NCI-H146 (cell line): ENCODE measurements around the gene KPNA5.
"Not testable (repeated sequence)": the region's sequence is repeated elsewhere in the genome, so short reads cannot be mapped to it uniquely, and the experiment has no call there.

Source experiments
- DNase-seq: peaks from one replicate; lab custom pipeline; 2025; lab: John Stamatoyannopoulos, UW

Gene KPNA5

DNA sequence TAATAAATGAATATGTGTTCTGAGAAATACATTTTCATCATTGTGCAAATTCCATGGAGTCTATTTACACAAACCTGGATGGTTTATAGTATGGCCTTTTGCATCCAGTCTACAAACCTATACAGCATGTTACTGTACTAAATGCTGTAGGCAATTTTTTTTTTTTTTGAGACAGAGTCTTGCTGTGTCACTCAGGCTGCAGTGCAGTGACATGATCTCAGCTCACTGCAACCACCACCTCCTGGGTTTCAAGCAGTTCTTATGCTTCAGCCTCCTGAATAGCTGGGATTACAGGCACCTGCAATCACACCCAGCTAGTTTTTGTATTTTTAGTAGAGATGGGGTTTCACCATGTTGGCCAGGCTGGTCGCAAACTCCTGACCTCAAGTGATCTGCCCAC is 22.9 kb downstream of the KPNA5 start:
- not testable (repeated sequence) for DNase-seq

DNA sequence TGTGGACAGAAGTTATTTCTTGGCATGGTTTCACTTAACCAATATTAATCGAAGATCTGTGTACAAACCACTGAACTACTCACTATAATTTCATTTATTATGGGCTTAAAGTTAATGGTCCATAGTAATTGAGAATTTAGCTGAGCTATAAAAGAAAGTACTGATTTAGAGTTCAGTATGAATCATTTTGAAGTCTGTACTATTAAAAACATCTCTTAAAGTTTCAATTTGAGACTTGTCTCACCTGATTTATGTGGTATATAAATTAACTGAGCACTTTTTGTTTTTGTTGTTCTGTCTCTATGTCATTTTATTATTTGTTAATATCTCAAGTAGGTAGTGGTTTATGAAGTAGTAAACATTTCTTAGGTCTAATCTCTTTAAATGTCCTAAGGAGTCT is 24.9 kb downstream of the KPNA5 start:
- DNase-seq = no peak

DNA sequence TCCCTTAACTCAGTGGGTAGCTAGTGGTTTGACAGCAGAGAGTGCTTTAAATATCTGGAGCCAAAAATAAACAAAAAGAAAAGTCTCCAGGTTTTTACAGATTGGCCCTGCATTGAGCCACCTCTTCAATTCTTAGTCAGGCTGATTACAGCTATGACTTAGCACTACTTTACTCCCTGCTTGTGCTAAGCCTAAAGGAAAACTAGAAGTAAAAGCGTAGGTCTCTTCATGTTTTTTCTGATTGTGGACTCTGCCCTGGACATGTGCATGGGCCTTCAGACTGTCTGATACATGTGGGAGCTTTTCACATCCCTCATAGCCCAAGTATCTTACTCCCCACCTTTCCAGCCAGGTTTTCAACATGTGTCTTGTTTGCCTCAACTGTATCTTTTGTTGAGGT is 33.3 kb downstream of the KPNA5 start:
- no peak for DNase-seq

DNA sequence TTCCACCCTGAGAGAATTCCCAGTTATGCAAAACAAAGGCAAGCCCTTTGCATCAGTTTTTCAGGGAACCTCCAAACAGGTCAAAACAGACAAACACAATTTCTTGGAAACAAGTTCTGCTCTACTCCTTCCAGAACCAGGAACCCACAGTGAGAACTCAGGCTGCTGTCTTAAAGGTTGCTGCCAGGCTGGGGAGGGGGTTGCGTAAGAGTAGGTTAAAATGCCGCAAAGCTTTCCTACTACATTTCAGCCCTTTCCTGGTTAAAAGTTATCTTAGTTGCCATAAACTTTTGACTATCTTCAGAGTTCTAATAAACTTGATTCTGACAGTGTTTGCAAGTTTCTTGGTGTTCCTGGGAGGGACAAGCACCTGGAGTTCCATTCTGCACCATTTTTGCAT is 33.8 kb downstream of the KPNA5 start:
- no peak for DNase-seq

DNA sequence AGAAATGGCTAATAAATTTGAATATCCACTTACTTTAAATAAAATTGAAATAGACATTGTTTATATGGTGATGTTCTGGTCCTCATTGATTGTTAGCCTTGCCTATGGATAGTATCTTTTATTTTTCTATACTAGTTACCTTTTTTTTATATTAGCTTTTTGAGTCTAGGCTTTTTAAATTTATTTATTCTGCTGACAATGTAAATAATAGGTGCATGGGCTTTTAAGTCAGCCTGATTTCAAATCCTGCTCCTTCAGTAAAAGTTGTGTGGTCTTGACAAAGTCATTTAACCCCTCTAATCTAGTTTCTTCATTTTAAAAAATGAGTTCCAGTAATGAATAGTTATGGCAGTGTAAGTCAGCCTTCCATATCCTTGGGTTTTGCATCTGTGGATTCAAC is 45.9 kb downstream of the KPNA5 start:
- DNase-seq = no peak

DNA sequence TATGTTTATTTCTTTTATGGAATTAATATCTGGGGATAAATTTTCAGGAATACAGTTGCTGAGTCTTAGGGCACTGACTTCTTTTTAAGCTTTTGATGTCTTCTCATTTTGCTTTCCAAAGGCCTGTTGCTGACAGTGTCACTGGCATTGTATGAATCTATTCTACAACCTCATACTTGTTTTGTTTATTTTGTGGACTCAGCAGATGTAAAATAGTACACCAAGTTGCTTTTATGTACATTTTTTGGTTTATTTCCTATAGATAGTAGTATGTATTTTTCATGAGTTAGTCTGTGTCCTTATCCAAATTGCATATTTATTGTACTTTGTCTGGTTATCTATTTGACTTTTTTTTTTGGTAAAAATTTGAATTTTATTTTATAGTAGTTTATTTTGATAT is 49.5 kb downstream of the KPNA5 start:
- no peak for DNase-seq

DNA sequence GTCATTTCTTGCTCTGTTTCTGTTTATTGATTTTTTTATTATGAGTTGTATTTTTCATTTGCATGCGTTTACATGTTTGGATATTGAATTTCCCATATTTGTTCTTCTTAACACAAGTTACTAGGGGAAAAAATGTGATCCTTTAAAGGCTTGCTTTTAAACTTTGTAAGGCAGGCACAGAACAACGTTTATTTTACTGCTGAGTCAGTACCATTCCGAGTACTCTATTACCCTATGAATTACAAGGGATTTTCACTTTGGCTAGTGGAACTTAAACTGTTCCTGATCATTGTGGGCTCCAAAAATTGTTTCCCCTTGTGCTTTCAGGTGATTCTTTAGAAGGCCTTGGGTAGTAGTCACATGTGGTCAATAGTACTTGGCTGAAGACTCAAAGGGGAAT is 56.0 kb downstream of the KPNA5 start:
- no peak for DNase-seq

DNA sequence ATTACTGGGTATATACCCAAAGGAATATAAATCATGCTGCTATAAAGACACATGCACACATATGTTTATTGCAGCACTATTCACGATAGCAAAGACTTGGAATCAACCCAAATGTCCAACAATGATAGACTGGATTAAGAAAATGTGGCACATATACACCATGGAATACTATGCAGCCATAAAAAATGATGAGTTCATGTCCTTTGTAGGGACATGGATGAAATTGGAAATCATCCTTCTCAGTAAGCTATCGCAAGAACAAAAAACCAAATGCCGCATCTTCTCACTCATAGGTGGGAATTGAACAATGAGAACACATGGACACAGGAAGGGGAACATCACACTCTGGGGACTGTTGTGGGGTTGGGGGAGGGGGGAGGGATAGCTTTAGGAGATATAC is 59.5 kb downstream of the KPNA5 start:
- not testable (repeated sequence) for DNase-seq

DNA sequence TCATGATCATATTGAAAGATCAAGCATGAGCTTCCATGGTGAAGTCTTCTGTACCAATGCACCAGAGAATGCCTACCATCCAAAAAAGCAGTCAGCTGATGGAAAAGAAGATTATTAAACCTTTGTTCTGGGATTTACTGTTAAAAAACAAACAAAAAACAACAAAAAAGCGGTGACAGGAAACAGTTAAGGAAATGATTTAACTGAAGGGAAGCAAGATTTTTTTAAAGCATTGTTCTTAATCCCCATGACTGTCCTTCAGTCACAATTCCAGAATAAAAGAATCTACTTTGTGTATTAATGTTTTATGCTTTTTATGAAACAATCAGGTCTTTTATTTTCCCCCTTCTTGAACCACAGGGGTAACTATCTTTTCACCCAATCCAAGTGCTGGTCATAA is 60.6 kb downstream of the KPNA5 start:
- no peak for DNase-seq

DNA sequence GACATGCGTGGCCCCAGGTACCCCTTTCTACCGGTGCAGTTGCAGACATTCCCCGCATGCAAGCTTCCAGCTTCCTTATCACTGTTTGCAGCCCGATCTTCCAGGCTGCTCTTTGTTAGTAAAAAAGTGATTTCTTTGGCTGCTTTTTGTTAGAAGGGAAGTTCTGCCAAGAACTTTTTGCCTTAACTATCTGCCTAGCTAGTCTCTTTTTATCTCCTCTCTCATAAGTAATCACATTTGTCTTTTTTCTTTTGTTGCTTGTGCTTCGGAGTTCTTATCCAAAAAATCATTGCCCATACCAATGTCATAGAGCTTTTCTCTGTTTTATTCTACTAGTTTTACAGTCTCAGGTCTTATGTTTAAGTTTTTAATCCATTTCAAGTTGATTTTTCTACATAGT is 64.2 kb downstream of the KPNA5 start:
- no peak for DNase-seq

DNA sequence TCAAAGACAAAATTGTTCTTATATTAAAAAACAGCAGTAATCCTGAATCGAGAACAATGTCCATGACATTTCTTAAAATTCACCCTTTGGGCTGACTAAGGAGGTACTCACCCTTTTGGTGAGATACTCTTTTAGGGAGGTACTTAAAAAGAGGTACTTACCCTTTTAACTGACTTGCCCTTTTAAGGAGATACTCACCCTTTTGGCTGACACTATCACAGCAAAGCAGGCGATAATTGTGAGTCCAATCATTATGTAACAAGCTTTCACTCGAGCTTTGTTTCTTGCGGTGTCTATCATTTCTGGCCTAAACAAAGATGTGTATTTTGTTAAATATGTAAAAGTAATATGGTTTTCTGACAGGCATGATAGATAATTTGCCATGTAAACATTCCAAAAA is 80.8 kb downstream of the KPNA5 start:
- DNase-seq = no peak

DNA sequence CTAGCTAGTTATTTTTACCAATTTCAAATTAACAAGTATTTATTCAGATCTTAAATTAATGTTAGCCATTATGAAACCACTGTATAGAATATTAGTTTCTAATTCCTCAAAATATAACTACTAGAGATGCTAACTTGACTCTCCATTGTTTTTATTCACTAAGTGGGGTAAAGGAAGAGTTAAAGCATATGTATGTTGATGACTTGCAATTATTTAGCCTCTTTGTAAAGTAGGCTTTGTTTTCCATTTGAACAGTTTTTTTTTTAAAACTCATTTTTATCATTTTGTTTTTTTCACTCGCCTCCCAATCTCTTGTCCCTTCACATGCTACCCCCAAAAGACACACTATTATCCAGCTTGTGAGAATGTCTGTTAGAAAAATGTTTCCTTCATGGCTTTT is 81.2 kb downstream of the KPNA5 start:
- DNase-seq = no peak

DNA sequence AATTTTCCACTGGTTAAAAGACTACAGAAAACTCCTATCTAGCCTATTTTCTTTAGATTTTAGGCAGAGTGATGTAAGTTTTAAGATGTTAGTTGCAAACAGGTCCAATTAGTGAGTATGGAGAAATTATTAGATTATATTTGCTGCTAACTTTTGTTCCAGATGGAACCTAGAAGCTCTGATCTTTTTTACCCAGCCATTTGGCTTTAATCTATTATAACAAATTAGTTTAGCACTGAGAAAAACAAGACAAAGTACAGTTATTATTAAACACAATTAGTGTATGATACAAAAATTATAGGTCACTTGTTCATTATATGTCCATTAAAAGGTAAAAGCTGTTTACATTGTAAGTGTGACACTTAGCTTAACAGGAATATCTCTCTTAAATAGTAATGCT is 82.0 kb downstream of the KPNA5 start:
- DNase-seq = no peak

DNA sequence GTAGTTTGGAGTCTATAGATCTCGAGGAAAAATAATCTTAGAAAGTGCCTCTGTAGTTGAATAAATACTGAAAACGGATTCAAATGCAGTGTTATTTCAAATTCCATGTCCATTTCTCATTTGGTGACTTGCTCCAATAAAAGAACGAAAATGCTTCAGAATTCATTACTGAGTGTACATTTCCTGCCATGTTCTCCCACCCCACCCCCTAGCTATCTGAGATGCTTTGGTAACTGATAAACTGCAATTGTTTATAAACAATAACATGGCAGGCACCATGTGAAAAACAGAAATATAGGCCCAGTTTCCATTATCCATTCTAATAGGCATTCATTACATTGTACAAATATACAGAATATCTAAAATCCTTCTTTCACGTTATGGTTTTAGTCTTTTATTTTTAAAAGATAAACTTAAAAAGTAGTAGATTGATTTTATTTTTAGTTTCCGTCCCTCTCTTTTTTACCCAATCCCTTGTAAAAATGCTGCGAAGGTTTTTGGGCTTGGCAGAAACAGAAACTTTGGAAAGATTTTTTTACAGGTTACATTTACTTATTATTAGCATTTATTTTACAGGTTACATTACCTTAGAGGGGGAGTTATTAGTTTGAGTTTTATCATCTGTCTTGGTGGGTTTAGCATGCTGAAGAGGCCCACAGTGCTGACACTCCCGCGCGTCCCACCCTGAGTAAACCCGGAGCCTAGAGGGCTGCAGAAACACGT is 83.1 kb downstream of the KPNA5 start:
- no peak for DNase-seq

DNA sequence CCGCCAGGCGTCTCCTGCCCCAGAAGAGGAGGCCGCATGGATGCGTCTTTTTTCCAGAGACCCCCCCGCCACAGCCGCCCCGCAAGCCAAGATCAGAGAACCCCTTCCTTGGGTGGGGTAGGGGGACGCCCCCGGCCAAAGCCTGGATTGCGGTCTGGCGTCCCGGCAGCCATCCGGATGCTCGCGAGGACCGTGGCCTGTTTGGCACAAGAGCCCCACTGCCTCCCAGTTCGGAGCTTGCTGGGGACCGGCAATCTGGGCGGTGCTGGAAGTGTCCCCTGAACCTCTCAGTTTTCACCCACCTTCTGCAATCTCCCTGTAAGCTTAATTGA is 83.6 kb downstream of the KPNA5 start:
- no peak for DNase-seq

DNA sequence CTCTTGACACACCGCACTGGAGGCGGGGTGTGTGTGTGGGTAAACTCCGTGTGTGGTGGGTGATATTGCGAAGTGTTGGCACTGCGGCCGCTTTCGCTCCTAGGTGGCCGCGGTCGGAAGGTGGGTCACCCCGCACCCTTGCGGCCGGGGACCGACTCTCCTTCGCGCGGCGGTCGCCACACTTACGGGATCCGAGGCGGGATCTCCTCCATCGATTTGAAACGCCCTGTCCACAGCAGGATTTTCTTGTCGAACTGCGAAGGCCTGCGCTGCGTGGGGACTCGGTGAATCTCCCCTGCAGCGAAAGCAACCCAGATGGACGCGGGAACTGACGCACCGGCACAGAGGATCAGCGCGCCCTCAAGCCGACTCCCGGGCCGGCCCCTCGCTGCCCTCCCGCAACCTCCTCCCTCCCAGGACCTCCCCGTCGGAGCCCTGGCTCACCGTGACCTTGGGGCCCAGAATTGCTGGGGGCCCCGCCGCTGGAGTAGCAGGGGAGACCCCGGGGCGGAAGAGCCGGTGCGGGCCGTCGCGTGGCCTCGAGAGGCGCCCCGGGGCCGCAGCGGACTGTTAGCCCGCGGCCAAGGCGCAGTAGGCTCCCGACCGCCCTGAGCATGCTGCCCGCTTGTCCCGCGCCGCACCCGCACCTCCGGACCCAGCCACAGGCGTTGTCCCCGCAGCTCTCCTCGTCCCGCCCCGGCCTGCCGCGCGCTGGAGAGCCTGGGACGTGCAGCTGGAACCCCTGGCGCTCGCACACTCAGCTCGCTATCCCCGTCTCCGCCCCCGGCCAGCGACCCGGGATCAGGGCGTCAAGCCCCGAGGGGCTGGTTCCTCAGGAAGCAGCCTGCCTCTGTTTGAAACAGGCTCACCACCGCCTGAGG is 84.2 kb downstream of the KPNA5 start, which contains the start of gene FAM162B:
Gene FAM162B (minus strand): TSS at position 759 of the 881 bp plus-strand sequence. CDS start 143 bp downstream, at position 616.
- DNase-seq = no peak

DNA sequence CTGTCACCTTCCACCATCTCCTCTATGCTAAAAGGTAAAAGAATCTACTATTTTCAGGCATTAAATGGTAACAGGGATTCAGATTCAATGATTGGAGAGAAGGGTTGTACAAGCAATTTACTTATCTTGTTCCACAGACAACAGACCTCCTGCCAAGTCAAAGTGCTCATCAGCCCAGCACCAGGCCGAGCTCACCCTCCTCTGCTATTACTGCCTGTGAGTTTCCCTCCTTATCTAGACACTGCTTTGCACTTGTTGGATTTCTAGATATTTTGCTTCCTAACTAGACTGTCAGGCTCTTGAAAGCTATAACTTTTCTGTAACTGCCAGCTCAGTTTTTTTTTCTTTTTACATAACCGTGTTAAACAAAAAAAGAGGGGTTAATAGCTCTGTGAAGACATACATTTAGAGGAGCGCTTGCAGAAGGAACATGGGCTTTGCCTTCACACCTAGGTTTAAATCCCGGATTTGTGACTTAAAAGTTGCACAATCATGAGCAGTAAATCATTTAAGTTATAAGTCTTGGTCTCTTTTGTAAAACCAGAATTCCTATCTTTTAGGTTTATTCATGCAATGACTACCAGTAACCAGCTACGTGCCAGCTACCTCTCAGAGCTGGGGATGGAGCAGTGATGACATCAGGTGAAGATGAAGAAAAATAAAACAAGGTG is 85.6 kb downstream of the KPNA5 start:
- DNase-seq = no peak

DNA sequence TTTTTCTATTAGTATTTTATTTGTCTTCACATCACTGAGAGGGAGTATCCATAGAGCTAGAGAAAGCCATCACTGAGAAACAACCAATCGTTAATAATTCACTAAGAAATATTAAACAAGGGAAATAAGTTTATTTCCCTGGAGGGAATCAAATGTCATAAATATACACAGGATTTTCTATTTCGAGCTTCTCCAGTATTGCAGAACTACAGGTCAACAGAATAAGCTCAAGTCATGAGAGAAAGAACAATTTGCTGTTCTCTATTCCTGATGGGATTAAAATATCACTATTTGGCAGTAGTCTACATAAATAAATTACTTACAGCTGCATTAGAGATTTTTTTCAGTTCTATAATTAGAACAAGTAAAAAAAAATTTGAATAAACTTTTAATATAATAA is 86.7 kb downstream of the KPNA5 start:
- DNase-seq = no peak

DNA sequence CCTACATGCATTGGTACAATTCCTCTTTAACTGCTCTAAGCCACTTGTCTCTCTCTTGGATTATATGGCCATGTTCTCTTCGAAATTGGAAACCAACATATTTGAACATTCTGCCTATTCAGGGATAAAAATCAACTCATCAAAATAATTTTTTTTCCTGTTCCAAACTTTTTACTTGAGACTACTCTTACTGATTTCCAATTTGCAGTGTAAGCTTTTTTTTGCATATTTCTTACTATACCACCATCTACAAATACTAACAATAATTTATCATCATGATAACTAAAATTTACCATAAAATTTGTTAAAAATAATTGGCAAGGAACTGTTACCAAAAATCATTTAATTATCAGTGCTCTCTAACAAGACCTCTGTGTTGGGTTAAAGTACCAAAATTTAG is 91.4 kb downstream of the KPNA5 start:
- DNase-seq = no peak

DNA sequence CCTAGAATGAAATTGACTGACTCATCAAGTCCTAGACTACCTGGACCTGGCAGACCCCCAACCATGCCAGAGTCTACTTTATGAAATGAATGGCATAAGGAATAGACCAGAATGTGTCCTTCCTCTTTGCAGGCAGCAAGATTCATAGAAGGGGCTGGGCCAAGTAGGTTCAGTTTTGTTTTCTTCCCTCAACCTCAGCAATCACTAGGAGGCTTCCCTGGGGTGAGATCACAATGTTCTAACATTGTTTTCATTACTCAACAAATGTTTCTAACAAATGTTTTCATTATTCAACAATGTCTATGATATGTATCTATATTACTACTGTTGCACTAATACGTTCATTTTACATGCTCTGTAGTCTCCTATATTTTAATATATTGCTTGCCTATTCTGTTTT is 92.9 kb downstream of the KPNA5 start:
- DNase-seq = no peak

DNA sequence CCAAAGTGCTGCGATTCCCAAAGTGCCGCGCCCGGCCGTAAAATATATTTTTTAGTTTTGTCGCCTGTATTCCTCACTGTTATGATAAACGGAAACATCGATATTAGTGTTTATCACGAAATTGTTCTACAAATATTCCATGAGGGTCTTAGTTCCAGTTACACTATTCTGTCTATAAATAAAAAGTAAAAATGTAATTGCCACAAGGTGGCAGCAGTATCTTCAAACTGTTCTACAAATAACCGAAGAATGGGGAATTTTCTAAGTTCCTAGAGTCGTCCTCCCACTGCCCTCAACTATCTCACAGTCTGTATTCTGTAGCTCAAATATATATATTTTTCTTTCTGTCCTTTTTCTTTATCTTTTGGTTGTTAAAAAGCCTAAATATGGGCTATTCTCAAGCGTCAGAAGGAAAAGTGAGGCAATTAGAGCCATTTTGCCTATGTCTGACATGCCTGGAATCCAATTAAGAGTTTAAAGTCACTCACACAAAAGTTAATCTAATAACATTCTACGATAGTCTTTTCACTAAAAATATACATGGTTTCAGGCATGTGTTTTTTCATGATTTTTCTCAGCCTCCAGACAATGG is 98.7 kb downstream of the KPNA5 start:
- peak; percentile 37 for DNase-seq

DNA sequence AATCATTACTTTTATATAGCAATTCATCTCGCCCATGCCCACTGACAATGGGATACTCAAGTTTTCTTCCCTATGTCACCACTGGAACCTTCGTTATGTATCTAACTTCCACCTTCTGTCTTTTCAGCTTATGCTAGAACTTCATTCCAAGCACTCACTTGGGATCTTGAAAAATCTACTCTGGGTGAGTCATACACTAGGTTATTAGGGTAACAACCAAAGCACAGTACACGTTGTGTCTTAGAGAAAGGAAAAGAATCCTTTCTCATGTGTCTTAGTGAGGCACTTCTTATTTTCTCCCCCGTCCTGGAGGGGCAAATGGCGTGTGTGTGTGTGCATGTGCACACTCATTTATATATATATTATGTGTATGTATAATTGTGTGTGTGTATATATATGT is 102.8 kb downstream of the KPNA5 start:
- DNase-seq = no peak
